Vagina (tissue), 2 donors: ENCODE data around the gene DNAJC28. TPM values are rescaled to one million over a fixed set of nuclear protein-coding genes. Genes with fewer than 3 reads are reported as not detected.

Source experiments
- DNase-seq, 2 donors: peaks; one replicate each; pipeline ENCODE4 v3.0.0-alpha.2; 2017; ENCODE audit errors: extremely low spot score in 2 of 2
- H3K27ac ChIP-seq: fragments of 200-600 bp; sonication (generic); one replicate; pipeline ENCODE4 v1.5.1; 2019
- H3K27me3 ChIP-seq: fragments of 200-600 bp; sonication (generic); one replicate; pipeline ENCODE4 v1.5.1; 2019
- H3K36me3 ChIP-seq, 2 donors: fragments of 200-600 bp; sonication (generic); one replicate each; pipeline ENCODE4 v1.5.1; 2017 to 2019
- H3K4me1 ChIP-seq: fragments of 200-600 bp; sonication (generic); one replicate; pipeline ENCODE4 v1.5.1; 2019
- H3K4me3 ChIP-seq, 2 donors: fragments of 200-600 bp; sonication (generic); 1 replicate in 1 of 2; 2 replicates in 1 of 2; pipeline ENCODE4 v1.5.1; 2016 to 2019
- H3K9me3 ChIP-seq: fragments of 200-600 bp; sonication (generic); one replicate; pipeline ENCODE4 v1.5.1; 2019
- CTCF ChIP-seq, 3 experiments: fragments of 450-650 bp in 2 of 3; fragments of 200-600 bp in 1 of 3; sonication (generic) in 1 of 3; IDR thresholded peaks; one replicate each; pipeline ENCODE4 v1.5.1; 2017 to 2019; ENCODE audit warnings: antibody characterized with exemption in 3 of 3, mild to moderate bottlenecking in 2 of 3, moderate library complexity in 2 of 3
- POLR2A ChIP-seq, 2 donors: fragments of 450-650 bp; IDR thresholded peaks; one replicate each; pipeline ENCODE4 v1.6.1; 2017; ENCODE audit warnings: antibody characterized with exemption in 2 of 2, mild to moderate bottlenecking in 2 of 2, moderate library complexity in 2 of 2
- POLR2AphosphoS5 ChIP-seq, 2 donors: sonication (generic); formaldehyde crosslinking; IDR thresholded peaks; one replicate each; pipeline ENCODE4 v1.9.0; 2017; ENCODE audit warnings: antibody characterized with exemption in 2 of 2, mild to moderate bottlenecking in 2 of 2, low read depth in 1 of 2; ENCODE audit not compliant: insufficient read depth in 1 of 2
- intact Hi-C: fragments of 100-400 bp; cut with DNase I; formaldehyde crosslinking; loops from one replicate; pipeline ENCODE4 v1.15.1; 2023
- total RNA-seq: library from RNA; depleted of rRNA; stranded (reverse); fragments of >200 nt; gene quantifications from one replicate; pipeline ENCODE4 v1.2.3, GENCODE V29; 2016

Gene DNAJC28
- total RNA-seq, 1 donor from 2014 or later: 1.5 TPM

GRCh38 chr21:33479679-33480480, 11.6 kb downstream of the DNAJC28 start, which contains the start of gene TMEM50B:
TMEM50B (minus strand) TSS chr21:33479974; CDS start chr21:33468885, 11,089 bp downstream.
- Histone ChIP-seq H3K9me3 (no peaks in the 10 kb centered on the region), H3K4me1 (peaks cover 22% of the 10 kb centered on the region), H3K36me3 (no peaks in the 10 kb centered on the region), H3K27me3 (no peaks in the 10 kb centered on the region), H3K4me3 (peak within 1 kb of the TSS; percentile 66 to 87), H3K27ac (peak within 1 kb of the TSS; percentile 88)
- peak in 1 of 2 donors; percentile 97 for DNase-seq
- intact Hi-C loops: loop anchor here (1.0 kb wide), 1 partner anchor 63 kb away; the partner anchor contains the start of gene SON
- TF ChIP-seq POLR2AphosphoS5 (IDR thresholded peaks at IDR 0.05; ENCODE audit: insufficient read depth in 1 of 2, low read depth in 1 of 2) (peak in 1 of 2 donors; percentile 93), CTCF (IDR thresholded peaks at IDR 0.05) (peak in 2 of 3 experiments; percentile 30 to 31), POLR2A (IDR thresholded peaks at IDR 0.05) (peak; percentile 85 to 96)

GRCh38 chr21:33478935-33479678, 12.4 kb downstream of the DNAJC28 start:
- intact Hi-C loops: loop anchor here (1.0 kb wide), 1 partner anchor 64 kb away; the partner anchor contains the start of gene SON
- Histone ChIP-seq H3K27me3 (no peaks in the 10 kb centered on the region), H3K9me3 (no peaks in the 10 kb centered on the region), H3K4me1 (peaks cover 22% of the 10 kb centered on the region), H3K27ac (peak overlapping the region; percentile 88), H3K36me3 (no peaks in the 10 kb centered on the region), H3K4me3 (peak overlapping the region; percentile 66 to 87)
- TF ChIP-seq POLR2AphosphoS5 (IDR thresholded peaks at IDR 0.05; ENCODE audit: insufficient read depth in 1 of 2, low read depth in 1 of 2) (no peak), POLR2A (IDR thresholded peaks at IDR 0.05) (no peak), CTCF (IDR thresholded peaks at IDR 0.05) (no peak)
- no peak for DNase-seq

- TF ChIP-seq CTCF (IDR thresholded peaks at IDR 0.05) (no peak), POLR2A (IDR thresholded peaks at IDR 0.05) (no peak), POLR2AphosphoS5 (IDR thresholded peaks at IDR 0.05; ENCODE audit: insufficient read depth in 1 of 2, low read depth in 1 of 2) (no peak)
- H3K27ac ChIP-seq: peak overlapping the region; percentile 3
- H3K4me3 ChIP-seq: peak overlapping the region; percentile 66 to 87
- no peaks in the 10 kb centered on the region for H3K36me3 ChIP-seq
- no peaks in the 10 kb centered on the region for H3K27me3 ChIP-seq
- no peak for DNase-seq
- intact Hi-C loops: no loop called here
- H3K9me3 ChIP-seq: no peaks in the 10 kb centered on the region
- H3K4me1 ChIP-seq: peaks cover 22% of the 10 kb centered on the region
Measured at GRCh38 chr21:33478182-33478581, 13.3 kb downstream of the DNAJC28 start.

- no peak for TF ChIP-seq POLR2AphosphoS5 (IDR thresholded peaks at IDR 0.05; ENCODE audit: insufficient read depth in 1 of 2, low read depth in 1 of 2)
- no peak for TF ChIP-seq POLR2A (IDR thresholded peaks at IDR 0.05)
- TF ChIP-seq CTCF (IDR thresholded peaks at IDR 0.05): no peak
- H3K36me3 ChIP-seq: no peaks in the 10 kb centered on the region
- no peak overlapping the region for H3K4me3 ChIP-seq
- intact Hi-C loops: no loop called here
- no peak for DNase-seq
- no peak overlapping the region for H3K27ac ChIP-seq
- no peaks in the 10 kb centered on the region for H3K9me3 ChIP-seq
- peaks cover 22% of the 10 kb centered on the region for H3K4me1 ChIP-seq
- H3K27me3 ChIP-seq: no peaks in the 10 kb centered on the region
Measured at GRCh38 chr21:33477066-33477465, 14.4 kb downstream of the DNAJC28 start.
